ENCODE results near the gene CRYM. TPM values are rescaled to one million over a fixed set of nuclear protein-coding genes. Genes with fewer than 3 reads are reported as not detected.
"Not testable (repeated sequence)": the region's sequence is repeated elsewhere in the genome, so short reads cannot be mapped to it uniquely, and the experiment has no call there.

Gene CRYM
- 2.0 and 2.6 TPM in 2 replicates for total RNA-seq (2014; rRNA removed; shearing (Covaris generic))
- polyA plus RNA-seq (2015; cell fraction: cytosol; rRNA removed): 3.3 and 3.4 TPM in 2 replicates
- 2.4 TPM in 2 replicates for polyA plus RNA-seq (2015; cell fraction: nucleus; rRNA removed)

DNA sequence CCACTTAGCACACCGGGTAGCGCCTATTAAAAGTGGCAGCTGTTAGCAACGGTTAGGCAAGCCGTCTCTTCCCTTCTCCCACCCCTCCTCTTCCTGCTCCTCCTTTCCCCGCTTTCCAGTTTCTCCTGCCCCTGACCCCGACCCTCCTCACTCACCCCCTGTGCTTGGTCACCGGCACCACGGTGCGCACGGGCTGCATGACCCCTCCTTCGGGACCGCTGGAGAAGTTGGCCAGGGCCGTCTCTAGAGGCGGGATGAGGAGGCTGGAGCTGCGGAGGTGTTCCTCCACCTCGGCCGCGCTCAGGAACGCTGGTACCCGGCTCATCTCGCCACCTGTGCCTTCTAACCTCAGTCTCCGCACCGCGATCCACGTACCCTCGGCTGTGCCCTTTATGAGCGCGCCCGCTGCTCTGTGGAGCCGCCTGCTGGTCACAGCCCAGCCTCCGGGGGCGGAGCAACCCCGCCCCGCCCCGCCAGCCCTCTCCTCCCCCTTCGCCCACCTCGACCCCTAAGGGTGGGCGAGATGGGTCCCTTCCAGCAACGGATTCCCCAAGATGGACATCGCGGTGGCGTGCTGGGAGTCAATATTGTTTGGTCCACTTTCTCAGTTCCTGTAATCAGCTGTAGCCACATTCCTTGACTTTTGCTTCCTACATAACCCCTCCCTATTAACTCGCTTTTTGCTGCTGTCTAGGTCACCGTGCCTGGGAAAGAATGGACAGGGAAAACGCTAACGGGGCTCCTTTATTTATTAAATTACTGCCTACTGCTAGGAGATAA is at the start of gene CRYM:
Gene CRYM, minus strand, starts transcription at position 364 of the 780 bp plus-strand sequence. Its CDS starts 39 bp downstream, at position 325.
- in situ Hi-C loops (cut with HindIII; ENCODE audit: low pct_unique_long_range_greater_than_20kb, low sequenced_read_pairs): no loop called here
- peak; percentile 47 for DNase-seq (ENCODE audit: low read depth, low spot score)

DNA sequence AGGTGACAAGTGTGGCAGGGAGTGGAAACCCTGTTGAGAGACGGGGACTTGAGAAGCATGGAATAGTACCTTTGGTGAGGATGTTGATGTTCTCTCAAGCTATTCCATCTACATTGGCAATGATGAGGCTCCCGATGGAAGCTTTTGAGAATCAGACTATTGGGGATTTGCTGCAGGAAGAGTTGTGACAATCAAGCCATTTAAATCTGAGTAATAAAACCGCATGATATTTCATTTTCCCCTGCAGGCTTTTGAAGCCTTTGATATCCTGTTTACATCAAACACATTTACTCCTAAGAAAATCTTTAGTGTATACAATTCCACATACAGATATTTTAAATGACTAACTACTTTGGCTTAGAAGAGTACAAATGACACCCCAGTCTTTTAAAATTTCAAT is 49.0 kb upstream of the CRYM start:
- in situ Hi-C loops (cut with HindIII; ENCODE audit: low pct_unique_long_range_greater_than_20kb, low sequenced_read_pairs): no loop called here
- no peak for DNase-seq (ENCODE audit: low read depth, low spot score)

GRCh38 chr16:21326459-21326858 is 48.4 kb upstream of the CRYM start:
- in situ Hi-C loops (cut with HindIII; ENCODE audit: low pct_unique_long_range_greater_than_20kb, low sequenced_read_pairs): no loop called here
- DNase-seq (ENCODE audit: low read depth, low spot score): no peak

DNA sequence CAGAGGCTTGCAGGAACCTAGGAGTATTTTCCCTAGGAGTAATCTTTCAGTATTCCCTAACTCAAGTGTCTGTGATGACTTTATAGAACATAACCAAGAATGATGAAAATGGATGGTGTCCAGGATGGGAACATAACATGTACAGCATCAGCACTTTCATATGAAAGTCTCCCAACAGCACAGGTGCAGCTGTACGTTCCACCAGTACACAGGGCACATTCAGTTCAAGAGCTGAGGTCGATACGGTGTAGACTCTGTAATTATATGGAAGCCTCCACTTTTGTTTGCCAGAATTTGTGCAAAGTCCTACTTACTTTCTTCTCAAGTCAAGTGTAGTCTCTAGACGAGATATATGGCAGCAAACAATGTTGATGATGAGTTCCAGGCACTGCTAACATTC is 46.2 kb upstream of the CRYM start:
- no peak for DNase-seq (ENCODE audit: low read depth, low spot score)
- in situ Hi-C loops (cut with HindIII; ENCODE audit: low pct_unique_long_range_greater_than_20kb, low sequenced_read_pairs): no loop called here

DNA sequence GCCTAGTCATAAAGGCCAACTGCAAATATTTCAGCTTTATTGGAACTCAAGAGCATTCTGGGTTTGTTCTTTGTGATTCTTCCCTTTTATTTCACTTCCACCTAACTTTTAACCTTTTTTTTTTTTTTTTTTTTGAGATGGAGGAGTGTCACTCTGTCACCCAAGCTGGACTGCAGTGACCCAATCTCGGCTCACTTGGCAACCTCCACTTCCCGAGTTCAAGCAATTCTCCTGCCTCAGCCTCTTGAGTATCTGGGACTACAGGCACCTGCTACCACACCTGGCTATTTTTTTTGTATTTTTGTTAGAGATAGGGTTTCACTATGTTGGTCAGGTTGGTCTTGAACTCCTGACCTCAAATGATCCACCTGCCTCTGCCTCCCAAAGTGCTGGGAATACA is 44.2 kb upstream of the CRYM start:
- in situ Hi-C loops (cut with HindIII; ENCODE audit: low pct_unique_long_range_greater_than_20kb, low sequenced_read_pairs); DNase-seq (ENCODE audit: low read depth, low spot score): not testable (repeated sequence)

DNA sequence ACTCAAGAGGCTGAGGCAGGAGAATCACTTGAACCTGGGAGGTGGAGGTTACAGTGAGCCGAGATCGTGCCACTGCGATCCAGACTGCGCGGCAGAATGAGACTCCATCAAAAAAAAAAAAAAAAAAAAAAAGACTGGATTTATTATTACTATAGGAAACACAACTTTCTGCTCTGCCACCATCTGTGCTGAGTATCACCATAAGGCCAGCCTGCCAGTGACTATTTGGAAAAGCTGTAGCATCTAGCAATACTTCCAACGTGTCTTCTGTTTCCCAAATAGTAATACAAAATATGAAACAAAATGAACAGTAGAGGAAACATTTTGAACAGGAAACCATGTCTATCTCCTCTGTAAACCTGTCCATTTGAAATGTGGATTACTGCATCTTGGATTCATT is 43.6 kb upstream of the CRYM start:
- in situ Hi-C loops (cut with HindIII; ENCODE audit: low pct_unique_long_range_greater_than_20kb, low sequenced_read_pairs): no loop called here
- DNase-seq (ENCODE audit: low read depth, low spot score): no peak

DNA sequence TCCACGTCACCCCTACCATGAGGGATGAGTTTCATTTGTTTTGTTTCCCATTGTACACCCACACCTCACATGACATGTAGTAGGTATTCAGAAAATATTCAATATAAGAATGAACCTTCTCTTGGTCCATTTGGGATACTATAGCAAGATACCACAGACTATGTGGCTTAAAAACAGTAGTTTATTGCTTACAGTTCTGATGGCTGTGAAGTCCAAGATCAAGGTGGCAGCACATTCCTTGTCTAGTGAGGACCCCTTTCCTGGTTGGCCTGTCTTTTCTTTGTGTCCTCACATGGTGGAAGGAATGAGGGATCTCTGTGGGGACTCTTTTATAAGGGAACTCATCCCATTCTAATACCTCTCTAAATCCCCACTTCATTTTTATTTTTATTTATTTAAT is 36.2 kb upstream of the CRYM start:
- no peak for DNase-seq (ENCODE audit: low read depth, low spot score)
- in situ Hi-C loops (cut with HindIII; ENCODE audit: low pct_unique_long_range_greater_than_20kb, low sequenced_read_pairs): no loop called here

GRCh38 chr16:21312863-21313372 is 34.8 kb upstream of the CRYM start:
- DNase-seq (ENCODE audit: low read depth, low spot score); in situ Hi-C loops (cut with HindIII; ENCODE audit: low pct_unique_long_range_greater_than_20kb, low sequenced_read_pairs): not testable (repeated sequence)

DNA sequence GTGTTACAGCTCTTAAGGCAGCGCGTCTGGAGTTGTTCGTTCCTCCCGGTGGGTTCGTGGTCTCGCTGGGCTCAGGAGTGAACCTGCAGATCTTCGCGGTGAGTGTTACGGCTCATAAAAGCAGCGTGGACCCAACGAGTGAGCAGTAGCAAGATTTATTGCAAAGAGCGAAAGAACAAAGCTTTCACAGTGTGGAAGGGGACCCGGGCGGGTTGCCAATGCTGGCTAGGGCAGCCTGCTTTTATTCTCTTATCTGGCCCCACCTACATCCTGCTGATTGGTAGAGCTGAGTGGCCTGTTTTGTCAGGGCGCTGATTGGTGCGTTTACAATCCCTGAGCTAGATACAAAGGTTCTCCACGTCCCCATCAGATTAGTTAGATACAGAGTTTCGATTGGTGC is 34.0 kb upstream of the CRYM start:
- DNase-seq (ENCODE audit: low read depth, low spot score); in situ Hi-C loops (cut with HindIII; ENCODE audit: low pct_unique_long_range_greater_than_20kb, low sequenced_read_pairs): not testable (repeated sequence)

- DNase-seq (ENCODE audit: low read depth, low spot score); in situ Hi-C loops (cut with HindIII; ENCODE audit: low pct_unique_long_range_greater_than_20kb, low sequenced_read_pairs): not testable (repeated sequence)
These were observed 28.6 kb upstream of the CRYM start for GRCh38 chr16:21306712-21307111.

GRCh38 chr16:21302898-21303528 is 24.9 kb upstream of the CRYM start:
- DNase-seq (ENCODE audit: low read depth, low spot score): peak; percentile 95

DNA sequence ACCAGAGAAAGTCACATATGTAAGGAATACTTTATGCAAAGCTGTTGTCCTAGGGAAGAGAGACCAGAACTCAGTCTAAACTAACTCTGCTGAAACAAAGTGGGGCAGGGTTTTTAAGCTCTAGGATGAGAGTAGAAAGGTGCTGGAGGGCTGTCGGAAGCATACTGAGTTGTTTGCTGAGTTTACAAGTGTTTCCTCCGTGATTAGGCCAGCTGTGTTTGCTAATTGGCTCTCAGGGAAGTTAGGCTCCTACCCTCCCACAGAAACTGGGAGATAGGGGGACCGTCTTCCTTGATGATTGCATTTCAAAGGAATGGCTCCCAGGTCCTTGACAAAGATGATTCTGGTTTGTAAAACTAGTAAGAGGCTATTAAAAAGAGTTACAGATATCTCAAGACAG is 24.4 kb upstream of the CRYM start:
- DNase-seq (ENCODE audit: low read depth, low spot score): peak; percentile 21
- in situ Hi-C loops (cut with HindIII; ENCODE audit: low pct_unique_long_range_greater_than_20kb, low sequenced_read_pairs): no loop called here

More at GRCh38 chr16:21302898-21303528, 24.9 kb upstream of the CRYM start:
- in situ Hi-C loops (cut with HindIII; ENCODE audit: low pct_unique_long_range_greater_than_20kb, low sequenced_read_pairs): no loop called here

DNA sequence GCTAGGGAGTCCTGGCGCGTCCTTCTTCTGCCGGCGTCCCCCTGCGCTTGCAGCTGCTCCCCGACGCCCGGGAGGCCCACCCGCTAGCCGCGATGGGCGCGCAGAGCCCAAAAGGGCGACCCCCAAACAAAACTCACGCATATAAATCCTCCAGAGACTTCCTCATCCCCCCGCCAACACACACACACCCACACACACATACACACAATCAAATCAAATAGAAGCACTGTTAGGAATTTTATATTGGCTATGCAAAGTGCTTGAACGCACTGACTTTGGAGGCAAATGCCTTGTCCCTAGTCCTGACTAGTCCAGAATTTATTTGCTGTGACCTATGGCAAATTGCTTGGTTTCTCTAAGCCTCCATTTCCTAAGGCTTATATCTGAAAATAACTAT is 23.8 kb upstream of the CRYM start:
- in situ Hi-C loops (cut with HindIII; ENCODE audit: low pct_unique_long_range_greater_than_20kb, low sequenced_read_pairs): no loop called here
- no peak for DNase-seq (ENCODE audit: low read depth, low spot score)

DNA sequence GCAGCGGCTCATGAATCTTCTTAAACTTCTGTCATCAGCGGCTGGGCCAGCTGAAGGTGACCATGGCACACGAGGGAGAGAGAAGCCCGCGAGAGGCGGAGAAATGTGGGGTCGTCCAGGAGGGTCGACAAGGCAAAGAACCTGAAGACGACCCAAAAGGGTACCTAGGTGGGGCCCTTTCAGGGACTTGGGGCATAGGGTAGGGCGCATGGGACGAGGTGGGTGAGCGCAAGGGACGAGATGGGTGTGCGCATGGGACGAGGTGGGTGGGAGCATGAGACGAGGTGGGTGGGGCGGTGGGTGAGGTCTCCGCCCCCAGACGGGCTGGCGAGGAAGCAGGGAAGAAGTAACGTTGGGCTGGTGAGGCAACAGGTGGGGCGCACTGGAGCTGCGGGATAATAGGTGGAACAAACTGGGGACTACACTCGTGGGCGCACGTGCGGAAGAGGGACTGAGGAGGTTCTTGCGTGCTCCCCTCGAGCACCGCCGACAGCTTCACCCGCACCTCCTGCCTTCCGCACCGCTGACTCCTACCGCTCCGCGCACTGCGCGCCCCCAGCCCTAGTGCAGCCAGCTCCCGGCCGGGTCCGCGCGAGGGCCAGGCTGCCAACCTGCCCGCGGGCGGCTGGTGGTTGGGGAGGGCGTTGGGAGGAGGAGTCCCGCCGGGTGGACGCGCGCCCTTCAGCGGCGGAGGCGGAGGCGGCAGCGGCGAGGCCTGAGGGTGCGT is 23.2 kb upstream of the CRYM start:
- peak; percentile 86 for DNase-seq (ENCODE audit: low read depth, low spot score)
- in situ Hi-C loops (cut with HindIII; ENCODE audit: low pct_unique_long_range_greater_than_20kb, low sequenced_read_pairs): no loop called here

DNA sequence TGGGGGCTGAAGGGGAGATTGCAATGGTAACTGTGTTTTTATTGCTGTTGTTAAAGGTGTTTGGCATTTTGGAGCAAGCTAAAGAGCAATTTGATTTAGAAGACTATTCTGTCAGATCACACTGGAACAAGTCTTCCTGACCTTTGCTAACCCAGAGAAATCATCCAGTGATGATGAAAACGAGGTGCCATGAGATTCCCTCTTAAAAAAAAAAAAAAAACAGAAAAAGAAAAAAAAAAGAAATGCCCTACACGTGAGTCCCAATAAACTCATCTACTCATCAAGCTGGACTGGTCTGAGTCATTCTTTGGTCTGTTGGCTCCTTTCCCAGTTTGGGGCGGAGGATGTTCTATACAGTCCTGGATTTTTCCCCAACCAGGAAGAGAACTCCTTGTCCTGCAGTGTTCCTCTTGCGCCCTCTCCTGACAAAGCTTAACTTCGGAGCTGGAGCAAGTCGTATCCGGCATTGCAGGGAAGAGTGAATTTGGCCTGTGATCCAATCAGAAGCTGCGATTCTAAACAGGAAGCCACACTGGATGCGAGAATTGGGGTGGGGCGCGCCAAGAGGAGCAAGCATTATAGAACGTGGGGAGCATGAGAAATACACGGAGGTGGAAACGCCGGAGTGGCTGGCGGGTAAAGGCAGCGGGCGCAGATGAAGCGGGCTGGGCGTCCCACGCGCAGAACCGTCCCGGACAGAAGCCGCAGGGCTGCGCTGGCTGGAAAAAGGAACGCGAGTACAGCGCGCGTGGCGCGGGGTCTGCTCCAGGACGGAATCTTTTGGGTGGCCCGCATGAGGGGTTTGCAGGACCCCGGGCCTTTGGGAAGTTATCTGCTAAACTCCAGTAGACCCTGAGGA is 22.4 kb upstream of the CRYM start:
- DNase-seq (ENCODE audit: low read depth, low spot score): peak; percentile 99
- in situ Hi-C loops (cut with HindIII; ENCODE audit: low pct_unique_long_range_greater_than_20kb, low sequenced_read_pairs): no loop called here

GRCh38 chr16:21289789-21290188 is 11.7 kb upstream of the CRYM start:
- DNase-seq (ENCODE audit: low read depth, low spot score); in situ Hi-C loops (cut with HindIII; ENCODE audit: low pct_unique_long_range_greater_than_20kb, low sequenced_read_pairs): not testable (repeated sequence)

- in situ Hi-C loops (cut with HindIII; ENCODE audit: low pct_unique_long_range_greater_than_20kb, low sequenced_read_pairs): no loop called here
- DNase-seq (ENCODE audit: low read depth, low spot score): no peak
These were observed 7.2 kb upstream of the CRYM start for GRCh38 chr16:21285314-21285713.
